GM19452 (cell line): ENCODE data around the gene KCNE4.

Experiments
- ATAC-seq: cut with Tn5 transposase; IDR thresholded peaks from one replicate; pipeline ENCODE4 v1.9.1; 2021; ENCODE audit not compliant: unreplicated experiment

The KCNE4 gene

DNA sequence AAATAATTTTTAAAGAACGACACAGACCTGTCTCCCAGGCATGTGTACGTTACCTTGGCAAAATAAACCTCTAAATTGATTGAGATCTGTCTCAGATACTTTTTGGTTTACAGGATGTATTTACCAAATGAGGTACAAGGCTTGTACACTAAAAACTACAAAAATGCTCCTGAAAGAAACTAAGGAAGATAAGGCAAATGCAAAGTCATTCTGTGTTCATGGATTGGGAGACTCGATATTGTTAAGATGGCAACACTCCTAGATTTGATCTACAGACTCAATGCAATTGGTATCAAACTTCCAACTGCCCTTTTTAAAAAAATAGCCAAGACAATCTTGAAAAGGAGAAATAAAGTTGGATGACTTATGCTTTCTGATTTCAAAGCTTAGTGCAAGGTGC, 11.5 kb upstream of the KCNE4 start:
- ATAC-seq, result no peak

GRCh38 chr2:223041527-223042109, 10.4 kb upstream of the KCNE4 start:
- ATAC-seq, result no peak

DNA sequence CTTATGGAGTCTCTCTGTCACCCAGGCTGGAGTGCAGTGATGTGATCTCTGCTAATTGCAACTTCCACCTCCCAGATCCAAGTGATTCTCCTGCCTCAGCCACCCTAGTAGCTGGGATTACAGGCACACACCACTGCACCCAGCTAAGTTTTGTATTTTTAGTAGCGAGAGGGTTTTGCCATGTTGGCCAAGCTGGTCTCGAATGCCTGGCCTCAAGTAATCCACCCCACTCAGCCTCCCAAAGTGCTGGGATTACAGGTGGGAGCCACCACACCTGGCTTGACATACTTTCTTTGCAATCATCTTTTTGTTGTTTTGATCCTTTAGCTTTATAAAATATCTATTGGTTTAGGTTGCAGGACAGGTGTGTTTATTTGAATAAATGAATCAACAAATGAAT, 9.7 kb upstream of the KCNE4 start:
- ATAC-seq, result no peak

- no peak for ATAC-seq
Observed at GRCh38 chr2:223042704-223043118, 9.3 kb upstream of the KCNE4 start.

DNA sequence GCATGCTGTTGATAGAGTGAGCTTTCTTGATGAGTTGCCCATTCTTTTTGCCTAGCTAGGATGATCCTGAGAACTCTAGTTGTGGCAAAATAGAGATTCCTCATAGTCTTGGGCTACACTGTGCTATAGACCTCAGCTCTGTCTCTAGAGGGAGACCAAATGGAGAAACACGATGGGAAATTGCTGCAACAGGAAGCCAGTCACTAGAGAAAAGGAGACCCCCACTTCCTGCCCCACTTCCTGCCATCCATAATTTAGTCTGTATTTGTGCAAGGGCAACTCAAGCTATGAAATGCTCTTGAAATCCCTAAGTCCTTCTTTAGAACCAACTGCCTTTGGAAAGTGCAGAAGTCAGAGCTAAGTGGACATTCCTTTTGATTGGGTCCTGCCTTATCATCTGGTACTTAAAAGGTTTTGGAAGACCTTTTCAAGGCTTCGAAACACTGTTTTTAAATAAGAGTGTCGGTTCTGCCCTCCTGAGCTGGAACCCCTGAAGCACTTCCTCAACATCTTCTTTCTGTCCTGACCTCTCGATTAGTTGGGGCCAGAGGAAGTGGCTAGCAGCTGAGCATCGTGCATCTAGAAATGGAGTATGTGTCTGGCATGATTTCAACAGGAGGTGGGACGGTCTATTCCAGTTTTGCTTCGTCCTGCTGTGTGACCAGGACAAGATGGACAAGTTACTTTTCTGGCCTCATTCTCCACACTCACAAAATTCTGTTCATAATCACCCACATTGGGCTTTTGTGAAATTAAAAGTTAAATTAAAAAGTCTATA, 8.6 kb upstream of the KCNE4 start:
- ATAC-seq, result no peak

DNA sequence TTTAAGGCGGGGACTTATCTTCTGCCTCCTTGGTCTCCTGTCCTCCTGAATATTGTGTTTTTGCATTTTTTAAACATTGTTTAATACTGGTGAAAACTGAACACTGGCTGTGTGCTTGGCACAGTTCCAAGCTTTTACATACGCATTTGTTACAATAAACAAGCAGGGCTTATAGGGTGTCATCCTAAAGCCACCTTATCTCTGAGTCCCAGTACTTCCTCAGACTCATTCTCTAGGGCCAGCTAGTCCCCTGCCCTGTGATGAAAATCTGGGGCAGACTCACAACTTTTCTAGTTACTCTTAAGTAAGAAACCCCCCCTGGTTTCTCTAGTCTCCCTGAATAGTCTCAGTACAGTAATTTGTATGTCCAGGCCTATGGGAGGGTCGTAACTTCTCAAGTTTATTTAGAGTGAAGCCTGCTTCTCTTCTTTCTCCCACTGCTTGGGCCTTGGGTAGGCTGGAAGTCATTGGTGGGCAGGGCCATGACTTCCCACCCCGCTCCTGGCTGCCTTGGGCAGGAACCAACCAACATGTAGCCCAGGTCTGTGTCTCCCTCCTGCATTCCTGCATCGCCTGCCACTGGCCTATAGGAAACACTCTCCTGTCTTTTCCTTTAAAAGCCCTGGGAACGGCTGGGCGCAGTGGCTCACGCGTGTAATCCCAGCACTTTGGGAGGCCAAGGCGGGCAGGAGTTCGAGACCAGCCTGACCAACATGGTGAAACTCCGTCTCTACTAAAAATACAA, 7.7 kb upstream of the KCNE4 start:
- no peak for ATAC-seq

- no peak for ATAC-seq
Observed at GRCh38 chr2:223044916-223045700, 6.9 kb upstream of the KCNE4 start.

DNA sequence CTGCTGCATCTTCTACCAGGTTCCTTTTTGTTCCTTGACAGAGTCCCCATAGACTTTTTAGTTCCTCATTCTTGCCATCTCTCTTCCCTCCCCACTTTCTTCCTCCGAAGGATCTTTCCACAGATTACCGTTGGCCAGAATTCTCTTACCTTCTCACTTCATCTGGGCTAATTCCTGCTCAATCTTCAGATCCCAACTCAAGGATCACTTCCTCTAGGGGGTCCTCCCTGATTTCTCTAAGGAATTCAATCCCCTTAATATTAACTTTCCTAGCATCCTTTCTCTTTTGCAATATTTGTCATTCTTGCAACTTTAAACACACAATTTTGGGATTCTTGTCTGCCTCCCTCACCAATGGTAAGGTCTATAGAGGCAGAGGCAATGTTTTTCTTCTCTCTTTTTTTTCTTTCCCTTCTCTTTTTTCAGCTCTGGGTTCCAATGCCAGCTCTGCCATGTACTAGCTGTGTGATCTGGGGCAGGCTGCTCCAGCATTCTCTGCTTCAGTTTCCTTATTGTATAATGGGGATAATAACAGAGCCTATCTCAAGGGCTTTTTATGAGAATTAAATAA, 5.4 kb upstream of the KCNE4 start:
- ATAC-seq, result no peak

GRCh38 chr2:223047260-223047761, 4.7 kb upstream of the KCNE4 start:
- ATAC-seq, result no peak

- ATAC-seq, result peak; percentile 68
Observed at GRCh38 chr2:223048519-223048918, 3.5 kb upstream of the KCNE4 start.

GRCh38 chr2:223049356-223049755, 2.6 kb upstream of the KCNE4 start:
- no peak for ATAC-seq

DNA sequence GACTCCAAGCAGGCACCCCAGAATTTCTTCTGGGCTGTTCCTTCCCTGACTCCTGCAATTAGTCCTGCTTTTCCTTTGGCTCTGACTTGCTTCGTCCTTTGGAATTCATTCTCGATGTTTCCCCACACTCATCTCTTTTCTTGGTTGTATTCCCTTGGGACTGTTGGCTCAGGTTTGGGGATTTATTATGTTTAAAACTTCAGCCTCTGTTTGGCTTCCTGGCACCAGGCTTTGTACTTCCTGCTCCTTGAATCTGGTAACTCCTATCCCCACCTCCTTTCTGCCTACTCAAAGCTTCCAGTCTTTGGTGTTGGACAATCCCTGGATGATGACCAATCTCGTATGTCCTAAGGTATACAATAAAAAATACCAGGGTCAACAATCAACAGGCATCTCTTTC, 1.8 kb upstream of the KCNE4 start:
- no peak for ATAC-seq

DNA sequence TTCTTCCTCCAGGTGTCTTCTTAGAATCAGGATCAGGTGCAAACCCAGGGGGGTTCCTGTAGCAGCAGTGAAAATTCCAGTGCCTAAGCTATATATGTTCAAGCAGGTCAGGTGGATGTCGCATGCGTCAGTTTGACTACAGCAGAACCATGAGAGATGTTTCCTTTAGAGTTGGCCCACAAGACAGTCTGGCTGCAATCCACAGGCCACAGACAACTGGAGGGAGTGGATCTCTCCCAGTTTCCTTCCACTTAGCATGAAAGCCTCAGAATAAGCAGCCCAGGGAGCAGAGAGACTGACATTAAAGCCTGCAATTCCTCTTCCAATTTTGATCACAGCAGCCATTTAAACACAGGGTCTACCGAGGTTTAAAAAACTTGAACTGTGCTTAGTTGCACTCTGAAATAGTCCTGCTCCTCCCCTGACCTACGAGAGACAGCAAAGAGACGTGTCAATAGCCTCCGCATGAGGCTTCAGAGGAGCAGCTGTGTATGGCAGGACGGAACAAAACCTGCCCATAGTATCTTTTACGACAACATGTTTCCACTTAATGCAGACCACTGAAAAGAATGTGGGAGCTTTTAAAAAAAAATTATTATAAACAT, 988 bp upstream of the KCNE4 start:
- ATAC-seq, result no peak

DNA sequence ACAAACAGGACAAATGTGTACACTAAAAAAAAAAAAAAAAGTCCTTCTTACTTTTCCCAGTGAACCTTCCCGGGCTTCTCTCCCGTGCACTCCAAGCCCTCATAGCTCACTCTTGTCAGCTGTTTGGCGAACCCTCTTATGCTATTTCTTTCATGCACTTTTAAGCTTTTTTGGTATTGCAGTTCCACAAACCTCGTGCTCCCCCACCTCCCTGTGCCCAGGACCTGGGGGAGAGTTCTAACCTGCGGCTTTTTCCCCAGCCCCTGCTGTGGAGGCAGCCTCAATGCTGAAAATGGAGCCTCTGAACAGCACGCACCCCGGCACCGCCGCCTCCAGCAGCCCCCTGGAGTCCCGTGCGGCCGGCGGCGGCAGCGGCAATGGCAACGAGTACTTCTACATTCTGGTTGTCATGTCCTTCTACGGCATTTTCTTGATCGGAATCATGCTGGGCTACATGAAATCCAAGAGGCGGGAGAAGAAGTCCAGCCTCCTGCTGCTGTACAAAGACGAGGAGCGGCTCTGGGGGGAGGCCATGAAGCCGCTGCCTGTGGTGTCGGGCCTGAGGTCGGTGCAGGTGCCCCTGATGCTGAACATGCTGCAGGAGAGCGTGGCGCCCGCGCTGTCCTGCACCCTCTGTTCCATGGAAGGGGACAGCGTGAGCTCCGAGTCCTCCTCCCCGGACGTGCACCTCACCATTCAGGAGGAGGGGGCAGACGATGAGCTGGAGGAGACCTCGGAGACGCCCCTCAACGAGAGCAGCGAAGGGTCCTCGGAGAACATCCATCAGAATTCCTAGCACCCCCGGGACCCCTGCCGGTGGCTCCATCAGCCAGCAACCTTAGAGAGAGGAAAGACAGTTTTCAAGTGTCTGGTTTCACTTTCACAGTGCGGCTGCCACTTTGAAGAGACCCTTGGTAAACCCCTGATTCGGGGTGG, 826 bp downstream of the KCNE4 start:
- ATAC-seq, result no peak

DNA sequence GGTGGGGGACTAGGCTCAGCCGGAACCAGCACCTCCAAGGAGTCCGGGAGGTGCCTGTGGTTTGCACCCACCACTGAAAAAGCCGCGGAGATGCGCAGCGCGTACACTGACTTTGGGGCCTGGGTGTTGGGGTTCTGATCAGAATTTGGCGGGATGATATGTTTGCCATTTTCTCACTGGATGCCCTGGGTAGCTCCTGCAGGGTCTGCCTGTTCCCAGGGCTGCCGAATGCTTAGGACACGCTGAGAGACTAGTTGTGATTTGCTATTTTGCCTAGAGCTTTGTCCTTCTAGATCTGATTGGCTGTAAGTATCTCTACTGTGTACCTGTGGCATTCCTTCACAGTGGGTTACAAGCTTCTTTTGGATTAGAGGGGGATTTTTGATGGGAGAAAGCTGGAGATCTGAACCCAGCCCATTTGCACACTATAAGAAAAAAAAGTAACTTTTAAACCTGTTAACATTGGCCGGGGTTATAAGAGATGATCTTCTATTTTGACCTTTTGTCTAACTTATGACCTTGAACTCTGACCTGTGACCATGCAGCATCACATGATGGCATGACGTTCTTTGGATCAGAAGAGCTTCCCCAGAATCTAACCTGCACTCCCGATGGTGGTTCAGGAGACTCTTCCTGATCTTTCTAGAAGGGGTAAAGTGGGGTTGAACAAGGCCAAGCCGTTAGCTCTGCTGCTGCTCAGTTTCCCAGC, 1.6 kb downstream of the KCNE4 start:
- no peak for ATAC-seq

DNA sequence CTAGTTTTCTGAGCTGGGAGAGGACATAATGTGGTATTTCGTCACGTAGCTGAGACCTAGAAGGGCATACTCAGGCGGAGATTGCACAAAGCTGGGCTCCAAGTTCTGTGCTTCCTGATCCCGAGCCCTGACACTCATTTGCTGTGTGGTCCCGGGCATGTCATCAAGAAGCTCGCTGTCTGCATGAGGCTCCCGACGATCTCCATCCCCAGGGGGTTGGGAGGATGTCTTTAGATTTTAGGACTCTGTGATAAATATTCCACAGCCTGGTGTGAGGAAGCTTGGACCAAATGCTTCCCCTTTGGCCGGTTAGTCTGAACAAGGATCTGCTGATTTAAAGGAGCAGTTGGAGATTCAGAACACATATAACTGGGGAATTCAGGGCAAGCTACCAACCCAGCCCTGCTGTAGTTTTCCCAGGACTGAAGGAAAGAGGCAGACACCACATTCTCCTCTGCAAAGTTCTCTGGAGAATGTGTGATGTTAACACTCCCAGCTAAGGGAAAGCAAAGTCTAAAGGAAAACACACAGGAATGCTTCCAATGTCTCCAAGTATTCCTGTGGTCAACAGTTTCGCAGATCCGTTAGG, 2.3 kb downstream of the KCNE4 start:
- no peak for ATAC-seq

DNA sequence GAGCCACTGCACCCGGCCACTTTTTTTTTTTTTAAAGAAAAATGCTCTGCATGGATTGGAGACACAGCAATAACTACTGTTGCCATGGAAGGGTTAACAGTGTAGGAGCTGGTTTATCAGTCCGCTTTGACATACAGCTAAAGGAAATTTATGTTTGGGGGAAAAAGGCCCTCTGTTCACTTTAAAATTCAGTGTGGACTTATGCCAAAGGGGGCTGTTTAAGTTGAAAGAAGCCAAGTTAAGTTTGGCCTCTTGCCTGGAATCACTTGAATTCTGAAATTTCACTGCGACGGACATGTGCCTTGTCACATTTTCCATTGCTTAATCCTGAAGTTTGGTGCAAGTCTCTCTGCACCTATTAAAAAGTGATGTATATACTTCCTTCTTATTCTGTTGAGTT, 3.1 kb downstream of the KCNE4 start:
- no peak for ATAC-seq

DNA sequence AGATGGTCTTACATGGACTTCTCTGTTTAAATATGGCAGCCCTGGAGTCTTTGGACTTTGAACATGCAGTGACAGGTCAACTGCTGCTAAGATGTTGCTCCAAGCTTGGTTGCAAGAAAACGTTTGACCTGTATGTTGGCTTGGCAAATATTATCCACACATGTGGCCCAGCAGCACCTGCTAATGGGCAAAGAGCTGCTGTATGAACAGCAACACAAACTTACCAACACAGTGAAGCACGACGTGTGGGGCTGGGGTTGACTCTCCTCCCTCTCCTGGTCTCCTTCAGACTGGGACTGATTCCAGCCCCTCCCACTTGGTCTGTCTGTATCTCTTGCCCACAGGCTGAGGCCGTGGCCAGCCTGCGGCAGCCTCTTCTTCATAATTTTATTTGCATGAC, 3.8 kb downstream of the KCNE4 start:
- ATAC-seq, result no peak
